HL-60 (cell line): Measurements from ENCODE around the gene GALP.
"Not testable (repeated sequence)": the region's sequence is repeated elsewhere in the genome, so short reads cannot be mapped to it uniquely, and the experiment has no call there.

Experiments
- DNase-seq, 2 experiments: peaks; one replicate each; pipeline ENCODE4 v3.0.0-alpha.2; 2010 to 2020; ENCODE audit warnings: low read depth in 1 of 2, low spot score in 1 of 2
- H3K27ac ChIP-seq: fragments of 250-450 bp; sonication (Bioruptor Pico); replicated peaks from 2 replicates; pipeline ENCODE4 v1.5.1; 2020; ENCODE audit warnings: mild to moderate bottlenecking, moderate library complexity
- H3K27me3 ChIP-seq: fragments of 250-450 bp; sonication (Bioruptor Pico); 2 replicates; pipeline ENCODE4 v1.5.1; 2021; ENCODE audit warnings: mild to moderate bottlenecking, moderate library complexity; ENCODE audit not compliant: insufficient read depth, poor library complexity, severe bottlenecking
- H3K4me3 ChIP-seq: replicated peaks from 2 replicates; pipeline ENCODE4 v1.5.1; 2011; ENCODE audit warnings: mild to moderate bottlenecking, control low read depth, low read length; ENCODE audit not compliant: insufficient read depth
- GABPA ChIP-seq: IDR thresholded peaks from 2 replicates; pipeline ENCODE4 v1.6.1; 2012; ENCODE audit warnings: low read depth
- POLR2AphosphoS5 ChIP-seq: IDR thresholded peaks from 2 replicates; pipeline ENCODE4 v1.6.1; 2012; ENCODE audit warnings: low read depth
- REST ChIP-seq: IDR thresholded peaks from 2 replicates; pipeline ENCODE4 v1.6.1; 2012; ENCODE audit warnings: low read depth; ENCODE audit not compliant: insufficient replicate concordance
- SPI1 ChIP-seq: IDR thresholded peaks from 2 replicates; pipeline ENCODE4 v1.6.1; 2012; ENCODE audit warnings: low read depth, mild to moderate bottlenecking, borderline replicate concordance
- TF ChIP-seq, protein P1 (sequence below): IDR thresholded peaks from one replicate; pipeline ENCODE4 v1.5.1; 2011; ENCODE audit warnings: low read length, control low read depth, inconsistent platforms; ENCODE audit not compliant: insufficient read depth

GALP gene

GRCh38 chr19:56211718-56212117 is 35.9 kb downstream of the GALP start:
- TF ChIP-seq POLR2AphosphoS5 = no peak
- no peak for TF ChIP-seq GABPA
- no peak for TF ChIP-seq SPI1
- TF ChIP-seq, protein P1, sequence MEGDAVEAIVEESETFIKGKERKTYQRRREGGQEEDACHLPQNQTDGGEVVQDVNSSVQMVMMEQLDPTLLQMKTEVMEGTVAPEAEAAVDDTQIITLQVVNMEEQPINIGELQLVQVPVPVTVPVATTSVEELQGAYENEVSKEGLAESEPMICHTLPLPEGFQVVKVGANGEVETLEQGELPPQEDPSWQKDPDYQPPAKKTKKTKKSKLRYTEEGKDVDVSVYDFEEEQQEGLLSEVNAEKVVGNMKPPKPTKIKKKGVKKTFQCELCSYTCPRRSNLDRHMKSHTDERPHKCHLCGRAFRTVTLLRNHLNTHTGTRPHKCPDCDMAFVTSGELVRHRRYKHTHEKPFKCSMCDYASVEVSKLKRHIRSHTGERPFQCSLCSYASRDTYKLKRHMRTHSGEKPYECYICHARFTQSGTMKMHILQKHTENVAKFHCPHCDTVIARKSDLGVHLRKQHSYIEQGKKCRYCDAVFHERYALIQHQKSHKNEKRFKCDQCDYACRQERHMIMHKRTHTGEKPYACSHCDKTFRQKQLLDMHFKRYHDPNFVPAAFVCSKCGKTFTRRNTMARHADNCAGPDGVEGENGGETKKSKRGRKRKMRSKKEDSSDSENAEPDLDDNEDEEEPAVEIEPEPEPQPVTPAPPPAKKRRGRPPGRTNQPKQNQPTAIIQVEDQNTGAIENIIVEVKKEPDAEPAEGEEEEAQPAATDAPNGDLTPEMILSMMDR = no peak
- no peak for TF ChIP-seq REST

DNA sequence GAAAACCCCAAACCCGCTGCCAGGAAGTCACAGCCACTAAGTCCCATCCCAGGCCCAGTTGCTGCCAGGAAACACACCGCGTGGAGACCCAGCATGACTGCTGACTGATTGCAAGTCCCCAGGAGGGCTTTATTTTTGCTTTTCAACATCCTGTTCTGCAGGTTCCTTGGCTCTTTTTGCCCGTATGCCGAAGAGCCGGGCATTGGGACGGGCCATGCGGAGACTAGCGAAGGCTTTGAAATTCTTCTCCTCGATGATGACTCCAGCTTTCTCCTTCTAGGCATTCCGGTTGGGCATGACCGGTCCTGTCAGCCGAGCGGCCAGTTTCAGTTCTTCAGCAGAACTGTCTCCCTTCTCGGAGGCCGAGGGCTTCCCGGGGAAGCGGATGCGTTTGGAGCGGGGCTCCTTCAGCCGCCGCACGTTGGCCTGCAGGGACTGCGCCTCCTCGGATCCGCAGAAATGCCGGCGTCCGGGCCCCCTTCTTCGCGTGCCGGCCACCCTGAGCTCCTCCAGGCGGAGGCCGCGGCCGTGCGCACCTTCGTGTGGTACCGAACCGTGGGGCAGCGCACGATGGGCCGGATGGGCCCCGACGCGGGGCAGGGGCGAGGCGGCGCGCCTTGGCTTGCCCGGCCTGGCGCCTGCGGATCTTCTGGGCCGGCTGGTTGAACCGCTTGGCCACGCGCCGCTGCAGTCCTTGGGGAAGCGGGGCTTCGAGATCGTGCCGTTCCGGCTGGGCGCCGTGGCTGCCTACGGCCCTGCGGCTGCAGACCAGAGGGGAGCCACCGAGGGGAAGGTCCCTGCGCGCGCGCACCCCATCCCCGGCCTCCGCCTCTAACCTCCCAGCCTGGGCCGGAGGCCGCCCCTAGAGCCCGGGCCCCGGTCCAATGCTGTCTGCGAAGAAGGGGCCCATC is 41.5 kb downstream of the GALP start:
- no peak overlapping the region for H3K27ac ChIP-seq
- H3K27me3 ChIP-seq = no peaks in the 10 kb centered on the region
- TF ChIP-seq REST (no peak), POLR2AphosphoS5 (no peak), GABPA (no peak), SPI1 (no peak)
- TF ChIP-seq, protein P1 = no peak
- no peak for DNase-seq
- H3K4me3 ChIP-seq = peak overlapping the region; percentile 3; the same call in 1 of the 2 replicates

More at GRCh38 chr19:56211718-56212117, 35.9 kb downstream of the GALP start:
- no peak for DNase-seq
- no peak overlapping the region for H3K4me3 ChIP-seq
- H3K27me3 ChIP-seq = no peaks in the 10 kb centered on the region
- H3K27ac ChIP-seq = no peak overlapping the region

- H3K27ac ChIP-seq = no peak overlapping the region
- H3K4me3 ChIP-seq = no peak overlapping the region
- TF ChIP-seq GABPA (no peak), POLR2AphosphoS5 (no peak), REST (no peak), SPI1 (no peak)
- TF ChIP-seq, protein P1 = no peak
- no peak for DNase-seq
- H3K27me3 ChIP-seq = no peaks in the 10 kb centered on the region
These were observed 43.2 kb downstream of the GALP start for GRCh38 chr19:56218961-56219360.

GRCh38 chr19:56221442-56221841 is 45.6 kb downstream of the GALP start:
- peak in 1 of 2 experiments; percentile 5 for DNase-seq
- not testable (repeated sequence) for H3K4me3 ChIP-seq, H3K27ac ChIP-seq, H3K27me3 ChIP-seq
